HepG2 (cell line): ENCODE results near the gene IPP. TPM values are rescaled to one million over a fixed set of nuclear protein-coding genes. Genes with fewer than 3 reads are reported as not detected.

Source experiments
- ATAC-seq: fragments of 200-7000 bp; cut with Tn5 transposase; 3 replicates; pipeline ENCODE4 v1.9.1; 2020; ENCODE audit warnings: mild to moderate bottlenecking, moderate library complexity
- BruUV-seq: library from RNA; stranded (reverse); fragments of 400-500 nt; replicated peaks from 2 replicates; lab custom pipeline; 2021; lab: Mats Ljungman, UMichigan
- CTCF ChIA-PET: fragments of 300-600 bp; formaldehyde crosslinking; extraction: SDS; loops from one replicate; lab custom pipeline; 2021; ENCODE audit warnings: low total read pairs, inconsistent platforms, low intra/inter-chr PET ratio; lab: Yijun Ruan, JAX
- POLR2A ChIA-PET: fragments of 350-600 bp; sonication (Branson Sonifier 250); formaldehyde crosslinking; loops from one replicate; lab custom pipeline; 2020; ENCODE audit warnings: antibody characterized with exemption, inconsistent platforms; lab: Yijun Ruan, JAX
- DNase-seq: peaks from one replicate; pipeline ENCODE4 v3.0.0-alpha.2; 2015; ENCODE audit warnings: low spot score
- FAIRE-seq: peaks from 3 replicates; lab custom pipeline; 2011; peaks lifted over from hg19 to GRCh38; lab: Jason Lieb, UNC
- H2AFZ ChIP-seq: one replicate; pipeline ENCODE4 v1.6.1; 2011; ENCODE audit warnings: low read length, inconsistent platforms
- H3K27ac ChIP-seq: fragments of 300-600 bp; 3 replicates; pipeline ENCODE4 v1.8.0; 2011; ENCODE audit warnings: mixed run types, mild to moderate bottlenecking, mixed read lengths, low read length, inconsistent platforms; ENCODE audit not compliant: insufficient read depth; ENCODE audit errors: extremely low read length
- H3K27me3 ChIP-seq, 2 experiments: fragments of 200-600 bp in 1 of 2; 2 replicates in 1 of 2; 3 replicates in 1 of 2; pipeline versions ENCODE4 v1.6.0 to v1.8.0; 2011; ENCODE audit warnings: low read length in 2 of 2, mild to moderate bottlenecking in 2 of 2, moderate library complexity in 2 of 2, inconsistent platforms in 1 of 2; ENCODE audit not compliant: insufficient read depth in 2 of 2, control insufficient read depth in 1 of 2
- H3K36me3 ChIP-seq, 2 experiments: fragments of 200-600 bp in 1 of 2; replicated peaks in 1 of 2; 2 replicates in 1 of 2; 3 replicates in 1 of 2; pipeline versions ENCODE4 v1.5.1 to v1.8.0; 2011; ENCODE audit warnings: low read length in 2 of 2, inconsistent platforms in 1 of 2; ENCODE audit not compliant: insufficient read depth in 2 of 2, control insufficient read depth in 1 of 2
- H3K4me1 ChIP-seq: 2 replicates; pipeline ENCODE4 v1.5.1; 2012; ENCODE audit warnings: low read length, inconsistent platforms; ENCODE audit not compliant: insufficient read depth
- H3K4me2 ChIP-seq: 2 replicates; pipeline ENCODE4 v1.6.0; 2011; ENCODE audit warnings: low read depth, low read length, inconsistent platforms
- H3K4me3 ChIP-seq, 3 experiments: fragments of 200-600 bp in 1 of 3; sonication (generic), shearing (Covaris generic) in 1 of 3; replicated peaks in 1 of 3; 2 replicates each; pipeline ENCODE4 v1.5.1; 2011 to 2016; ENCODE audit warnings: low read length in 3 of 3, inconsistent platforms in 2 of 3, low read depth in 2 of 3, mild to moderate bottlenecking in 2 of 3, control low read depth in 1 of 3, mixed read lengths in 1 of 3; ENCODE audit not compliant: insufficient read depth in 1 of 3
- H3K79me2 ChIP-seq: one replicate; pipeline ENCODE4 v1.6.1; 2011; ENCODE audit warnings: low read length, inconsistent platforms; ENCODE audit not compliant: insufficient read depth
- H3K9ac ChIP-seq: 2 replicates; pipeline ENCODE4 v1.6.0; 2011; ENCODE audit warnings: mild to moderate bottlenecking, low read depth, low read length, inconsistent platforms; ENCODE audit not compliant: insufficient read depth
- H3K9me3 ChIP-seq: 2 replicates; pipeline ENCODE4 v1.5.1; 2012; ENCODE audit warnings: mild to moderate bottlenecking, low read length
- H4K20me1 ChIP-seq: 2 replicates; pipeline ENCODE4 v1.6.0; 2011; ENCODE audit warnings: inconsistent platforms, mild to moderate bottlenecking, low read length, moderate library complexity; ENCODE audit not compliant: insufficient read depth
- CENPT ChIP-seq: sonication (generic); formaldehyde crosslinking; IDR thresholded peaks from 2 replicates; pipeline ENCODE4 v1.8.0; 2022; ENCODE audit warnings: low read depth, mild to moderate bottlenecking, moderate library complexity, missing genetic modification reagents
- CTCF ChIP-seq: sonication (generic); formaldehyde crosslinking; IDR thresholded peaks from 2 replicates; pipeline ENCODE4 v1.5.0; 2020; ENCODE audit warnings: mild to moderate bottlenecking, missing genetic modification reagents, moderate library complexity
- FOSL1 ChIP-seq: sonication (generic); formaldehyde crosslinking; IDR thresholded peaks from 2 replicates; pipeline ENCODE4 v1.9.0; 2021; ENCODE audit warnings: missing genetic modification reagents, borderline replicate concordance
- HMGA1 ChIP-seq: sonication (generic); formaldehyde crosslinking; conservative IDR thresholded peaks from 2 replicates; pipeline ENCODE4 v1.4.0; 2020; ENCODE audit warnings: missing genetic modification reagents
- HOXA7 ChIP-seq: sonication (generic); formaldehyde crosslinking; IDR thresholded peaks from 2 replicates; pipeline ENCODE4 v1.8.1; 2022; ENCODE audit warnings: mild to moderate bottlenecking, missing genetic modification reagents, moderate library complexity
- NFKBIZ ChIP-seq: IDR thresholded peaks from 2 replicates; pipeline ENCODE4 v1.6.1; 2018; ENCODE audit warnings: missing genetic modification reagents, missing compliant biosample characterization
- PHF21A ChIP-seq: sonication (generic); formaldehyde crosslinking; IDR thresholded peaks from 2 replicates; pipeline ENCODE4 v1.5.0; 2020; ENCODE audit warnings: mild to moderate bottlenecking, missing genetic modification reagents
- POGK ChIP-seq: sonication (generic); formaldehyde crosslinking; conservative IDR thresholded peaks from 2 replicates; pipeline ENCODE4 v1.8.0; 2022; ENCODE audit warnings: mild to moderate bottlenecking, moderate library complexity, missing genetic modification reagents
- RXRB ChIP-seq: IDR thresholded peaks from 2 replicates; pipeline ENCODE4 v1.6.1; 2016; ENCODE audit warnings: borderline replicate concordance, missing genetic modification reagents, missing compliant biosample characterization
- ZNF17 ChIP-seq: sonication (generic); formaldehyde crosslinking; IDR thresholded peaks from 2 replicates; pipeline ENCODE4 v1.5.0; 2020; ENCODE audit warnings: mild to moderate bottlenecking, missing genetic modification reagents
- ZNF562 ChIP-seq: sonication (generic); formaldehyde crosslinking; IDR thresholded peaks from 2 replicates; pipeline ENCODE4 v1.8.0; 2022; ENCODE audit warnings: missing genetic modification reagents, borderline replicate concordance
- ZNF605 ChIP-seq: sonication (generic); formaldehyde crosslinking; IDR thresholded peaks from 2 replicates; pipeline ENCODE4 v1.8.0; 2022; ENCODE audit warnings: mild to moderate bottlenecking, missing genetic modification reagents
- ZNF678 ChIP-seq: sonication (generic); formaldehyde crosslinking; IDR thresholded peaks from 2 replicates; pipeline ENCODE4 v1.4.0; 2020; ENCODE audit warnings: mild to moderate bottlenecking, missing genetic modification reagents
- WGBS: methylation state at CpG from one replicate; pipeline ENCODE4 v1.1.6; 2017; ENCODE audit warnings: low lambda C conversion rate; 5-methylcytosine and 5-hydroxymethylcytosine counted together
- in situ Hi-C: cut with HindIII; loops from 2 replicates; pipeline ENCODE4 v1.10.0; 2017; ENCODE audit warnings: low pct_unique_long_range_greater_than_20kb; ENCODE audit not compliant: extremely low pct_ligation_motif_present
- intact Hi-C: fragments of 100-400 bp; cut with micrococcal nuclease; formaldehyde crosslinking; loops from one replicate; pipeline ENCODE4 v1.10.0; 2022; ENCODE audit not compliant: unreplicated experiment
- polyA plus RNA-seq, 8 experiments: library from polyadenylated mRNA; depleted of rRNA in 3 of 8; stranded (reverse) in 7 of 8; unstranded in 1 of 8; fragments of >200 nt; fragmentation: Illumina TruSeq in 4 of 8; extraction: Trizol in 4 of 8; gene quantifications; 2 replicates each; pipeline versions ENCODE4 v1.2.1 to v1.2.3, GENCODE V29; 2011 to 2016; ENCODE audit warnings: low read depth in 4 of 8, missing spikeins in 1 of 8, mixed read lengths in 1 of 8; ENCODE audit not compliant: insufficient read depth in 1 of 8
- total RNA-seq, 5 experiments: library from RNA; depleted of rRNA; stranded (reverse); fragments of >200 nt; fragmentation: Illumina TruSeq; extraction: Trizol; gene quantifications; 2 replicates each; pipeline ENCODE4 v1.2.3, GENCODE V29; 2016; ENCODE audit warnings: low read depth in 1 of 5

The IPP gene
- total and polyA plus RNA-seq, 2 of the 13 experiments (the other 11 are each of a cell fraction or from before 2014, with no cell fraction given): 3.0 to 9.7 TPM

- no peaks in the 10 kb centered on the region for H3K79me2 ChIP-seq
- 48% methylated on average over 5 of the region's 5 CpGs for WGBS
- H3K9ac ChIP-seq: no peak overlapping the region
- no peak overlapping the region for H3K4me2 ChIP-seq
- no peaks in the 10 kb centered on the region for H4K20me1 ChIP-seq
- peaks cover 46% of the 10 kb centered on the region for H3K4me1 ChIP-seq
- ATAC-seq: no peak
- ChIA-PET CTCF (no interaction called here), POLR2A (no interaction called here)
- BruUV-seq: no TSS peak
- TF ChIP-seq NFKBIZ (CRISPR knock-in tag) (no peak), HMGA1 (no peak), RXRB (CRISPR knock-in tag) (no peak), POGK (CRISPR knock-in tag) (no peak)
- in situ Hi-C loops (no loop called here), intact Hi-C loops (loop anchor here (5.0 kb wide), 1 partner anchor 37 kb away; no protein-coding TSS in a partner anchor)
- H3K9me3 ChIP-seq: no peaks in the 10 kb centered on the region
- no peak overlapping the region for H3K4me3 ChIP-seq
- no peak overlapping the region for H2AFZ ChIP-seq
- FAIRE-seq: no peak
- H3K36me3 ChIP-seq: no peaks in the 10 kb centered on the region
- peaks cover 0 to 22% of the 10 kb centered on the region in 2 experiments; a peak in 2 of 5 replicates for H3K27me3 ChIP-seq
- H3K27ac ChIP-seq: no peak overlapping the region
- no peak for DNase-seq
Observed at GRCh38 chr1:45755697-45756096, 5.2 kb upstream of the IPP start.

GRCh38 chr1:45753248-45754037, 3.0 kb upstream of the IPP start:
- Histone ChIP-seq H3K79me2 (peaks cover 3% of the 10 kb centered on the region), H4K20me1 (no peaks in the 10 kb centered on the region), H2AFZ (no peak overlapping the region), H3K27me3 (0 out of 5 replicates have a peak, but pooled peaks cover 0 to 6% of the 10 kb centered on the region in 2 experiments), H3K9ac (no peak overlapping the region; the same call in 1 of the 2 replicates), H3K9me3 (no peaks in the 10 kb centered on the region), H3K4me3 (no peak overlapping the region), H3K4me1 (peaks cover 59% of the 10 kb centered on the region), H3K36me3 (no peaks in the 10 kb centered on the region), H3K27ac (peak overlapping the region; percentile 97), H3K4me2 (no peak overlapping the region)
- 87% methylated on average over 11 of the region's 11 CpGs for WGBS
- DNase-seq (no peak), FAIRE-seq (no peak), ATAC-seq (no peak)
- CTCF ChIA-PET: no interaction called here
- no TSS peak for BruUV-seq
- in situ Hi-C loops (no loop called here), intact Hi-C loops (loop anchor here (5.0 kb wide), 2 partner anchors 66 to 171 kb away; partner anchors contain the start of genes GPBP1L1, NASP and TMEM69)
- POLR2A ChIA-PET: interaction anchor here (1.2 to 1.4 kb wide), 3 partner anchors 67 to 232 kb away, joined by 3 to 11 read pairs (median 4); partner anchors contain the start of genes GPBP1L1 and PRDX1
- TF ChIP-seq ZNF678 (CRISPR knock-in tag): no peak
- TF ChIP-seq CTCF (CRISPR knock-in tag): no peak
- TF ChIP-seq ZNF562 (CRISPR knock-in tag): no peak
- no peak for TF ChIP-seq FOSL1 (CRISPR knock-in tag)
- TF ChIP-seq HOXA7 (CRISPR knock-in tag): no peak
- no peak for TF ChIP-seq PHF21A (CRISPR knock-in tag)
- no peak for TF ChIP-seq CENPT (CRISPR knock-in tag)
- no peak for TF ChIP-seq ZNF17 (CRISPR knock-in tag)
- TF ChIP-seq ZNF605 (CRISPR knock-in tag): no peak
